HCT116 (cell line): ENCODE results near the gene EFCAB13.
"Not testable (repeated sequence)": the region's sequence is repeated elsewhere in the genome, so short reads cannot be mapped to it uniquely, and the experiment has no call there.

Source experiments
- CTCF ChIP-seq, 3 experiments: fragments of 200-600 bp in 1 of 3; sonication (generic) in 1 of 3; IDR thresholded peaks in 2 of 3; conservative IDR thresholded peaks in 1 of 3; 2 replicates each; pipeline ENCODE4 v1.5.1; 2012 to 2017; ENCODE audit warnings: low read depth in 2 of 3, low read length in 2 of 3, antibody characterized with exemption in 1 of 3, borderline replicate concordance in 1 of 3, control low read depth in 1 of 3, mild to moderate bottlenecking in 1 of 3, mixed read lengths in 1 of 3, mixed run types in 1 of 3, moderate library complexity in 1 of 3; ENCODE audit not compliant: insufficient read depth in 1 of 3
- EGR1 ChIP-seq: IDR thresholded peaks from 2 replicates; pipeline ENCODE4 v1.6.1; 2012; ENCODE audit warnings: low read depth
- EZH2 ChIP-seq: fragments of 200-600 bp; sonication (generic); IDR thresholded peaks from 2 replicates; pipeline ENCODE4 v1.6.1; 2017; ENCODE audit warnings: antibody characterized with exemption, mixed run types
- EZH2phosphoT487 ChIP-seq: fragments of 200-600 bp; IDR thresholded peaks from 2 replicates; pipeline ENCODE4 v1.6.1; 2018; ENCODE audit warnings: antibody characterized with exemption, borderline replicate concordance
- MAX ChIP-seq: IDR thresholded peaks from 2 replicates; pipeline ENCODE4 v1.6.1; 2012
- POLR2A ChIP-seq: IDR thresholded peaks from 2 replicates; pipeline ENCODE4 v1.7.0; 2011; ENCODE audit warnings: borderline replicate concordance; ENCODE audit not compliant: insufficient read depth, insufficient read length; ENCODE audit errors: extremely low read depth
- POLR2AphosphoS5 ChIP-seq: IDR thresholded peaks from 2 replicates; pipeline ENCODE4 v1.6.1; 2011; ENCODE audit warnings: mild to moderate bottlenecking, low read depth, low read length, moderate library complexity
- RAD21 ChIP-seq: IDR thresholded peaks from 2 replicates; pipeline ENCODE4 v1.6.1; 2012; ENCODE audit warnings: low read depth, mild to moderate bottlenecking
- SP1 ChIP-seq: IDR thresholded peaks from 2 replicates; pipeline ENCODE4 v1.6.1; 2012; ENCODE audit warnings: low read depth
- TCF7L2 ChIP-seq: IDR thresholded peaks from 2 replicates; pipeline ENCODE4 v1.7.0; 2011; ENCODE audit warnings: borderline replicate concordance, inconsistent platforms; ENCODE audit not compliant: insufficient read depth, insufficient read length; ENCODE audit errors: extremely low read depth
- ZFX ChIP-seq: fragments of 450-650 bp; IDR thresholded peaks from 2 replicates; pipeline ENCODE4 v1.6.1; 2017
- ZNF274 ChIP-seq: fragments of 200-500 bp; sonication (Bioruptor generic); IDR thresholded peaks from 2 replicates; pipeline ENCODE4 v1.6.1; 2014; ENCODE audit warnings: mild to moderate bottlenecking, low read depth, low read length, inconsistent platforms

GRCh38 chr17:47432240-47432639 is 108.5 kb downstream of the EFCAB13 start:
- TF ChIP-seq CTCF (IDR thresholded peaks at IDR 0.05 in 2 of 3, conservative IDR thresholded peaks at IDR 0.05 in 1 of 3; ENCODE audit: borderline replicate concordance in 1 of 3, insufficient read depth in 1 of 3, low read depth in 2 of 3, low read length in 2 of 3); MAX; POLR2A; RAD21; SP1; ZNF274; POLR2AphosphoS5; EZH2; TCF7L2; EGR1; EZH2phosphoT487; ZFX: not testable (repeated sequence)
